HG03025 (cell line): Measurements from ENCODE around the gene KANK3.
A peak's percentile ranks its signal among the peaks of the same experiment; 100 is the strongest.
"Not testable (repeated sequence)": the region's sequence is repeated elsewhere in the genome, so short reads cannot be mapped to it uniquely, and the experiment has no call there.

ENCODE experiments used
- ATAC-seq: cut with Tn5 transposase; IDR thresholded peaks from one replicate; pipeline ENCODE4 v1.9.1; 2021; ENCODE audit warnings: mild to moderate bottlenecking, moderate library complexity; ENCODE audit not compliant: unreplicated experiment, low FRiP score

The KANK3 gene

DNA sequence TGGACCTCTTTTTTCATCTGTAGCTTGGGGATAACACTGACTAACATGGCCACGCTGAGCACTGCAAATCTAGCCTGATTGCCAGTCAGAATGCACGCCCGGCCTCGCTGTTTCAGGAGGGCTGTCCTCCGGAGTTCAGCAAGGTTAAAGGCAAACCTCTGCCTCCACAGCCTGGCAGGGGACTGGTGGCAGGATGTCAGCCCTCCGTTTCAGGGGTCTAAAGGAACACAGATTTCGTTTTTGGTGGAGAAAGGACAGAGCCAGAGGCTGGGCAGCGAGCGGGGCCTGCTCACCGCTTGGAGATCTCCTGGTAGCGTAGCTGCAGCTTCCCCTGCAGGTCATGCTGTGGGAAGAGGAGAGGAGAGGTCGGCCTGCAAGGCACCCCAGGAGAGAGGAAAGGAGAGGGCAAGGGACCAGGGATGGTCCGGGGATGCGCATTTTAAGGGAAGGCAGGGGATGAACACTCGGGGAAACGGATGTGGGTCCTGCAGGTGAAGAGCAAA lies 22.4 kb downstream of the KANK3 start:
- ATAC-seq = peak; percentile 16

DNA sequence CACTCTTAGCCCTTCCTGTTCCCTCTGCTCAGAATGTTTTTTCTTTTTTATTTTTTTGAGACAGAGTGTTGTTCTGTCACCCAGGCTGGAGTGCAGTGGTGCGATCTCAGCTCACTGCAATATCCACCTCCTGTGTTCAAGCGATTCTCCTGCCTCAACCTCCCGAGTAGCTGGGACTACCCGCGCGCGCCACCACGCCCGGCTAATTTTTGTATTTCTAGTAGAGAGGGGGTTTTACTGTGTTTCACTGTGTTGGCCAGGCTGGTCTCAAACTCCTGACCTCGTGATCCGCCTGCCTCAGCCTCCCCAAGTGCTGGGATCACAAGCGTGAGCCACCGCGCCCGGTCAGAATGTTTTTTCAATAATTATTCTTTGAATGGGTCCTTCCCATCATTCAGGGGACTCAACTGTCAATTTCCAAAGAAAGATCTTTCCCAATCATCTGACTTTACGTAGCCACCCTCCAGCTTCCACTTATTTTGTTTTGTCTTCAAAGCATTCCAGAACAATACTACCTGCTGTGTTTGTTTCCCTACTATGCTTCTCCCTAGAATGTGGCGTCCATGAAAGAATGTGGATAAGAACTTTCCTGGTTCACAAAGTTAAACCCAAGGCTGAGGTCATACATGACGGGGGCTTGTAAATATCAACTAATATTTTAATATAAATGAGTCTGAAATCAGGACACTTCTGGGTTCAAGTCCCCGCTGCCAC lies 23.1 kb downstream of the KANK3 start:
- no peak for ATAC-seq

DNA sequence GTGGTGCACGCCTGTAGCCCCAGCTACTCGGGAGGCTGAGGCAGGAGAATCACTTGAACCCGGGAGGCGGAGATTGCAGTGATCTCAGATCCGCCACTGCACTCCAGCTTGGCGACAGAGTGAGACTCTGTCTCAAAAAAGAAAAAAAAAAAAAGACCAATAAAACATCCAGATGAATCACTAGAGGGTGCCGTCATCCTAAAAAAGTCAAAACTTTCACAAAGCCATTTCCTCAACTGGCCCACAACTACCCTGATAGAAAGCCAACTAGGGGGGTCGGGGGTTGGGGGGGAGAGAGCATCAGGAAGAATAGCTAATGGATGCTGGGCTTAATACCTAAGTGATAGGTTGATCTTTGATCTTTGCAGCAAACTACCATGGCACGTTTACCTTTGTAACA lies 24.2 kb downstream of the KANK3 start:
- ATAC-seq = not testable (repeated sequence)

DNA sequence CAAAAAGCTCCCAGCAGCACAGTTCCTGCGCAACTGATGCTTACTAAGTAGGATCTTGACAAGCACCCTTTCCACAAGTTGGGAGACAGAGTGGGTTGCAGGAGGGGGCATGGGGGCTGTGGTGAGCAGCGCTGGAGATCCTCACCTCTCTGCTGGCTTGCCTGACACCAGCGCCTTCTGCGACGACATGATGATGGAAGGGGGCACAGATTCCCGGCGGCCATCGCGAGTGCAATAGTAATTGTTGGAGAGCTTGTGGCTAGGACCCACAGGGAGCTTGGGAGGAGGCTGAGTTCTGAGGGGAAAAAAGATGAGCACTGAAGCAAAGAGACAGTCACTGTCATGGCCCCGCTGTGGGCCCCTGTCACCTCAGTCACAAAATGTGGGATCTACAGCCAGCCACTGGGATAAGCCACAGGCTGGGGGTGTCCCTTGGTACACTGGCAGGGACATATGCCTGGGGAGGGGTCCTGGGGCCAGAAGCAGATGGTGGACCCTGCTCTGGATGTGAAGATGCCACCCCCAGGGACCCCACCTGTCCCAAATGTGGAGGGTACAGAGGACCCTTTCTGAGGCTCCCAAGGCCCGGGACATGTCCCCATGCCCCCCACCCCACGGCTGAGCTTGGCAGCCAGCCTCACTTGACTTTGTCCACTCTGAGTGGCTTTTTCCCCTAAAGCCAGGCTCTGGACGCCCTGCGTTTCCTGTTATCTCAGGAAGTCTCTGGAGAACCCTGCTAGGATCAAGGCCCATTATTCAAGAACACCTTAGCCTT lies 26.5 kb downstream of the KANK3 start:
- ATAC-seq = no peak

DNA sequence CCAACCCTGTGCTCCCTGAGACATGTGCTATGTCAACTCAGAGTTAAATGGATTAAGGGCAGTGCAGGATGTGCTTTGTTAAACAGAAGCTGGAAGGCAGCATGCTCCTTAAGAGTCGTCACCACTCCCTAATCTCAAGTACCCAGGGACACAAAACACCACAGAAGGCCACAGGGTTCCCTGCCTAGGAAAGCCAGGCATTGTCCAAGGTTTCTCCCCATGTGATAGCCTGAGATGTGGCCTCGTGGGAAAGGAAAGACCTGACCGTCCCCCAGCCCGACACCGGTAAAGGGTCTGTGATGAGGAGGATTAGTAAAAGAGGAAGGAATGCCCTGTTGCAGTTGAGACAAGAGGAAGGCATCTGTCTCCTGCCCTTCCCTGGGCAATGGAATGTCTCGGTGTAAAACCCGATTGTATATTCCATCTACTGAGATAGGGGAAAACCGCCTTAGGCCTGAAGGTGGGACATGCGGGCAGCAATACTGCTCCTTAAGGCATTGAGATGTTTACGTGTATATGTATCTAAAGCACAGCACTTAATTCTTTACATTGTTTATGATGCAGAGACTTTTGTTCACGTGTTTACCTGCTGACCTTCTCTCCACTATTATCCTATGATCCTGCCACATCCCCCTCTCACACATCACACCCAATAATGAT lies 28.0 kb downstream of the KANK3 start:
- ATAC-seq = not testable (repeated sequence)

DNA sequence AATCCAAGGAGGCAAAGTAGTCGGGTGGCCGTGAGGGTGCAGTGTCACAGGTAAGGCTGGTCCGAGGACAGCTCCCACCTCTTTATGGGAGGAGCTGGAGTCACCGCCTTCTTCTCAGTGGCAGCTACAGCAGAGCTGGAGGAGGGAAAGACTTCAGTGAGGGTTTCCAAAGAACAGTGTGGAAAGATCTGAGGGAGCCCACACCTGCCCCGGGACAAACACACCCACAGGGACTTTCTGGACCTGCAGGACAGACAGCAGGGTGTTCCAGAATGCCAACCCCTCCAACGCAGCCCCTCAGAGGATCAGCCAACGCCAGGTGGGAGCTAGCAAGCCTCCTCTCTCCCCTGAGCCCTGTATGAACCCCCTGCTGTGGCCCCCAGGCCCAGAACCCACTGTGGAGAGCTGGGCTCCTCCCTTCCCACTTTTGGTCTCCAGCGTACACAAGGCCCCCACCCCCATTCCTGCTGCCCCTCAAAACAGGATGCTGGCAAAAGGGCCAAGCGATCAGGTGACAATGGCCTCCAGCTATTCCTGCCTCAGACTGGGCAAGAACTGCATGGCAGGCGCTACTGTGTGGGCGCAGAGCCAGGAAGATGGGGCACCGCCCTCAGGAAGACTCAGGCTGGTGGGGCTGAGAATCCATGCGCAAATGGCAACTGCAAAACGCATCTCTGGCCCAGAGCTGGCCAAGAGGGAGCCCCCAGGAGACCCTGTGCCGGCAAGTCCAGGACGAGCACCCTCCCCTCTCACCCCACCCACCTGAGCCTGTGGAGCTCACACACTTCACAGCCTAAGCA lies 31.4 kb downstream of the KANK3 start:
- no peak for ATAC-seq

DNA sequence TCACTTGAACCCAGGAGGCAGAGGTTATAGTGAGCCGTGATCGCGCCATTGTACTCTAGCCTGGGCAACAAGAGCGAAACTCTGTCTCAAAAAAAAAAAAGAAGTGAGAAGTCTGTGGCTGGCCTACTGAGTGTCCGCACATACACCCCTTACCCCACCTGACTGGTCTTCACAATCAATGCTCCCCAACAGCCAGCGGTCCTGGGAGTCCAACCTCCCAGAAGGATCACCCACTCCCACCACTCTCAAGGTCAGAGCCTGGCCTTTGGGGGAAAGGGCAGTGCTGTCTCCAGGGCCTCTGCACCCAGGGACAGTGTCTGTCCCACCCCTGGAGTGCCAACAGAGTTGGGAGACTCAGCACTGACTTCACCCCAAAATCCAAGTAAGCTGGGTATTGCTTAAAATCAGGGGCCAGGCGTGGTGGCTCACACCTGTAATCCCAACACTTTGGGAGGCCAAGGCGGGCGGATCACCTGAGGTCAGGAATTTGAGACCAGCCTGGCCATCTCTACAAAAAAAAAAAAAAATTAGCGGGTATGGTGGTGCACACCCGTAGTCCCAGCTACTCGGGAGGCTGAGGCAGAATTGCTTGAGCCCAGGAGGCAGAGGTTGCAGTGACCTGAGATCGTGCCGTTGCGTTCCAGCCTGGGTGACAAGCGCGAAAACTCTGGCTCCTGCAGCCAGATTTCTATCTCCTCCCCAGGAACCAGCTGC lies 32.6 kb downstream of the KANK3 start:
- no peak for ATAC-seq

DNA sequence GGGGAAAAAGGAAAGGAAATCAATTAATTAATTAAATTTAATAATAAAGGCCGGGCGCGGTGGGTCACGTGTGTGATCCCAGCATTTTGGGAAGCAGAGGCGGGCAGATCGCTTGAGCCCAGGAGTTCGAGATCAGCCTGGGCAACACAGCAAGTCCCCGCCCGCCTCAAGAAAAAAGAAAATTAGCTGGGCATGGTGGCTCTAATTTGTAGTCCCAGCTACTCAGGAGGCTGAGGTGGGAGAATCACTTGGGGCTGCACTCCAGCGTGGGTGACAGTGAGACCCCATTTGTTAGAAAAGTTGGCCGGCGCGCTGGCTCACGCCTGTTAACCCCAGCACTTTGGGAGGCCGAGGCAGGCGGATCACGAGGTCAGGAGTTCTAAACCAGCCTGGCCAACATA lies 34.2 kb downstream of the KANK3 start:
- ATAC-seq = no peak

DNA sequence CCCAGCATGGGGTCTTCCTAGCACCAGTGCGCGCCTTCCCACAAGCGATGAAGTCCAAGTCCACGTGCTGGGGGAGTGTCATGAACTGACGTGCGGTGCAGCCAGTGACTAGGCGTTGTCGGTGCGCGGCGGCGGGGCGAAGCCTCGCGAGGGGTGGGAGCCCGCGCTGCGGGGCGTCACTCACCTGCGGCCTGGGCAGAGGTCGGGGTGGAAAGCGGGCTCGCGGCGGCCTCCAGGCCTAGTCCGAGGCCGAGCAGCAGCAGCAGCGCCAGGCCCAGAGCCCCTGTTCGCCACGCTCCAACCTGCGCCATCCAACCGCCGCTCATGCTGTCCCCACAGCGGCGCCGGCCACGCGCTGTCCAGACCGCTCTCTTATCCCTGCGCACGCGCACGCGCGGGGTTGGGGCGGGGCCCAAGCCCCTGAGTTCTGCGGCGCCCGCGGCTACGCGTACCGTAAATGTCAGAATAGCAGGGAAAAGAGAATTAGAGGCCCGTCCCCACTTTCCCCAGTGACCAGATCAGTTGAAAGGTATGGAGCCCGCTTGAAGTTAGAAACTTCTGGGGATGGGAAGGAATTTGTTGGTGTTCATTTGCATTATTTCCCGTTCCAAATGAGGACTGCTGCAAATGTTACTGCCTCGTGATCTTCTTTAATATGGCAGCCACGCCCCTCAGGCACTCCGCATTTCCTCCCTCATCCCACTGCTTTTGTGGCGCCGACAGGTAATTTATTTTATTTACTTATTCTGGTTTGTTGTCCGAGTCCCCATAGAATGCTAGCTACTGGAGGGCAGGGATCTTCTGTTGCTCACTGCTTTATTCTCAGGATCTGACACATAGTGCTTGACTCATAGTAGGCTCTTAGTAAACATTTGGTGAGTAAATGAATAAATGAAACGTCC lies 34.8 kb downstream of the KANK3 start, which contains the start of gene CD320:
TSS of gene CD320 (minus strand) at position 394 of the 902 bp plus-strand sequence. CDS start at position 326, 68 bp downstream.
- peak; percentile 48 for ATAC-seq

DNA sequence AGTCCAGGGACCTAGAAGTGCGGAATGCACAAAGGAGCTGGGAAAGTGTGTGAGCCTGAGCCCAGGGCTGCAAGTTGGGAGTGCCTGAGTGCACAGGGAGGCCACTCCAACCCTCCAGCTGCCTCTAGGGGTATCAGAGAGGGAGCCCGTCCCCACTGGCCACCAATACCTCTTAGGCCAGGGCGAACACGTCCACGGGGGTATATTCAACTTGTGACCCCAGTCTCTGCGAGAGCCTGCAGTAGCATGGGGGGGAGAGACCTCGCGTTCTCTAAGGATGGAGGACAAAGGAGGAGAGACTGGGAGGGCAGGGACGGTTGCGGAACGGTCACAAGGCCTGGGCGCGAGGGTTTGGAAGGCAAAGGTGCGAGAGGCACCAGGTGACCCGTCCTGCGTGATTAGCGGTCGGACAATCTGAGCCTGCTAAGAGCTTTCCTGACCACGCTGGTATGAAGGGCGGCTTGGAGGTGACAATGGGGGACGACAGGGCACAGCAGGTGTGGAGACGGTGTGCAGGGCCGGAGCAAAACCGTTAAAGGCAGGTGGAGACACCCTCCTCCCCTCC lies 35.6 kb downstream of the KANK3 start:
- ATAC-seq = no peak

DNA sequence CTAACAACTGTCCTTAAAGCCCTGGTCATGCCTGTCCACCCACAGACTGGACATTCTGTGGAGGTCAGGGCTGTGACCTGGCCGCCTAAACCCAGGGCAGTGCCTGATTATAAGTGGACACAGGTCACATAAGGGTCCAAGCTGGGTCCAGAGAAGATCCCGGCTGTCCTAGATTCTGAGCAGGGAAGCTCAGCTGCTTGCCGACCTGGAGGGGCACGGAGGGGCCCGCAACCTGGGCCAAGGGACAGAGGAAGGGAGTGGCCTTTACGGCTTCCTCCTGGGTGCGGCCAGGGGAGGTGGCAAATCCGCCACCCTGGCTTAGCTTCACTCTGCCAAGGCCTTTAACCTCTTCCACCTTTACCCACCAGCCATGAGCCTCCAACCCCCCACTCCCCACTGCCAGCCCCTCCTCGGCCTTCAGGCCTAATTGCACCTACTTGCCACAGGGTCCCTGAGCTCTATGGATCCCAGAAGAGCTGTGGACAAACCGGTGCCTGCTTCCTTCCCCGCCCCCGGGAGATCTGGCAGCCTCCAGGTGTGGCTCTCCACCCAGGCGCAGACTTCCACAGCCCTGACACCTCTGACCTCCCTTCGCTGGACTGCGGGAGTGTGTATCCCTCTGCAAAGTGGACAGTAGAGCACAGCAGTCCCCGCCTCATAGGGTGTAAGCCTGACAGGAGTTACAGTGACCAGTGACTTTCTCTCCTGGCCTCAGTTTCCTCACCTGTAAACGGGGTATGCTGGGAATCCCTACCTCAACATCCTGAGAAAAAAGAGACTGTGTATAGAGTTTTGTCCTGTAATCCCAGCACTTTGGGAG lies 36.6 kb downstream of the KANK3 start:
- no peak for ATAC-seq

DNA sequence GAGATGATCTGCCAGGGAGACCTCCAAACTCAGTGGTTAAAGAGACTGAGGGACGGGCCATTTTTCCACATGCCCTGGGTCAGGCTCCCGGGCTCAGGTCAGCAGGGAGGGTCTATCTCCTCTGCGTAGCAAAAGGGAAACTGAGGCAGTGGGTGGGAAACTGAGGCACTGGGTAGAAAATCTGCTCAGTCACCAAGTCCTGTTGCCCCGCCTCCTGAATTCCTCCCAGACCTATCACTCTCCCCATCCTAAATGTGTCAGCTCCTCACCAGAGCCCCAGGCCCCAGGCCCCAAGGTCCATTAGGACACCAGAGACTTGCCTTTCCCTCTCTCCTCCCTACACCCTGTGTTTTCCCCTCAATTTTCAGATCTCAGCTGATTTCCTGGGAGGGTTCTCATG lies 37.3 kb downstream of the KANK3 start:
- no peak for ATAC-seq

DNA sequence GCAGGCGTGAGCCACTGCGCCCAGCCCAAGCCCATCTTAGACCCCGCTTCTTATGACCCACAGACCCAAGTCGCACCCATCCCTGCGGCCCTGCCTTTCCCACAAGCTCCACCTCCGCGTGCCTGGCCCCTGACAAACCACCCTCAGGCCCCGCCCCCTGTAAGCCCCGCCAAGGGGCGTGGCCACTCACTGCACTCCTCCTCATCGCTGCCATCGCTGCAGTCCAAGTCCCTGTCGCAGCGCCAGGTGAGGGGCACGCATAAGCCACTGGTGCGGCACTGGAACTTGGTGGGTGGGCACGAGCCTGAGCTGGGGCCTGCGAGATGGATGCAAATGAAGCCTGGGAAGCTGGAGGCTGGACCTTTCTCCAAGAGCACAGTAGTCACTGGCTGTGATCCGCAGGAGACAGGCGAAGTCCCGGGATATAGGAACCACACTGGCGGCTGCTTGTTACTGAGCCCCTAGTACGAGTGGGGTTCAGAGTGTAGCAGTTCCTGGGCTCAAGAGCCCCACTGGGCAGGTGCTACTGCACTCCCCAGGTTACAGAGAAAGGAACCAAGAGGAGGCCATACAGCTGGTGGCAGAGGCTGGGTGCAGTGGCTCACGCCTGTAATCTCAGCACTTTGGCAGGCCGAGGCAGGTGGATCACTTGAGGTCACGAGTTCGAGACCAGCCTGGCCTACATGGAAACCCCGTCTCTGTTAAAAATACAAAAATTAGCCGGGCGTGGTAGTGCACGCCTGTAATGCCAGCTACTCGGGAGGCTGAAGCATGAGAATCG lies 38.0 kb downstream of the KANK3 start:
- ATAC-seq = no peak

DNA sequence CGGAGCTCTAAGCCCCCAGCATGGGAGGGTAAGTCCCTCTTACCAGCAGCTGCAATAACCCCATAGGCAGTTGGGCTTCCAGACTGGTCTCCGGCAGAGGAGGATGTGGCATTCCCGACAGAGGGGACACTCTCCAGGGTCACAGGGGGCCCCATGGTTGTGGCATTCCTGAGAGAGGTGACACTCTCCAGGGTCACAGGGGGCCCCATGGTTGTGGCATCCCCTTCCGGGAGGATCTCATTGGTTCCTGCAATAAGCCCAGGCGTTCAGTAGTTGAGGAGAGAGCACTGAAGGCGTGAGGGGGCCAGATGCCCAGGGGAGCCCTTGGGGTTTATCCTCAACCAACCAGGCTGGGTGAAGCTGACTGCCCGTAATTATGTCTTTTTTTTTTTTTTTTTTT lies 40.3 kb downstream of the KANK3 start:
- ATAC-seq = no peak

DNA sequence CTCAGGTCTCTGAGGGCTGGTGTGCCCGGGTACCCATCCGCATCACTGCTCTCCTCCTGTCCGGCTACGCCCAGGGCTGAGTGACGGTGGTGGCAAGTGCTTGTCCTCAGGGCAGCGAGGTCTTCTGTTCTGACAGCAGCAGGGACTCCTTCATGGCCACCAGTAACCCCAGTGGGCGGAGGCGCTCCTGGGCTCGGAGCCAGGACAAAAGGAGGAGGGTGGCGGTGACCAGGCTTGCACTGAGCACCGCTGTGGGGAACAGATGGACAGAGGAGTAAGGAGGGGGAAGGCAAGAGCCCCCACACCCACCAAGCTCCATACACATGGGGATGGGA lies 40.7 kb downstream of the KANK3 start:
- no peak for ATAC-seq

DNA sequence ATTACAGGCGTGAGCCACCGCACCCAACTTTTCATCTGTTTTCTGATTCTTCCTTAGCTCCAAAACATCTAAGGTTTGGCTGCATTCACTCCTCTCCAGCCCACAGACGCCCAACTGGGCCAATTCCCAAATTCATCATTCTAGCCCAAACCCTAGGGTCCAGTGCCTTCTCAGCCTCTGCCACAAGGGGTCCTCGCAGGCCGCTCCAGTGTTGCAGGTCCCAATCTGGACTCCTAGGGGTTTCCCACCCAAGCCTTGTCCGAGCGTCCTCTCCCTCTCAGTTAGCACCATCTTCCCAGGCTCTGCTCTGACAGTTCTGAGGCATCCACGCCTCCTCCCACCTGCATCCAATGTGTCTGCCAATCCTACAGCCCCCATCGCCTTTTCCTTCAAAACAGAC lies 51.7 kb downstream of the KANK3 start:
- not testable (repeated sequence) for ATAC-seq

DNA sequence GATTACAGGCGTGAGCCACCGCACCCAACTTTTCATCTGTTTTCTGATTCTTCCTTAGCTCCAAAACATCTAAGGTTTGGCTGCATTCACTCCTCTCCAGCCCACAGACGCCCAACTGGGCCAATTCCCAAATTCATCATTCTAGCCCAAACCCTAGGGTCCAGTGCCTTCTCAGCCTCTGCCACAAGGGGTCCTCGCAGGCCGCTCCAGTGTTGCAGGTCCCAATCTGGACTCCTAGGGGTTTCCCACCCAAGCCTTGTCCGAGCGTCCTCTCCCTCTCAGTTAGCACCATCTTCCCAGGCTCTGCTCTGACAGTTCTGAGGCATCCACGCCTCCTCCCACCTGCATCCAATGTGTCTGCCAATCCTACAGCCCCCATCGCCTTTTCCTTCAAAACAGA lies 66.6 kb downstream of the KANK3 start:
- ATAC-seq = not testable (repeated sequence)
